Bronchial smooth muscle cell (primary cell): ENCODE results near the gene RAF1. TPM values are rescaled to one million over a fixed set of nuclear protein-coding genes. Genes with fewer than 3 reads are reported as not detected.

Experiments
- total RNA-seq: library from RNA; depleted of rRNA; stranded (reverse); fragments of >200 nt; gene quantifications from 2 replicates; pipeline ENCODE4 v1.2.1, GENCODE V29; 2014

Gene RAF1
- total RNA-seq, result 85.2 and 92.4 TPM in 2 replicates

DNA sequence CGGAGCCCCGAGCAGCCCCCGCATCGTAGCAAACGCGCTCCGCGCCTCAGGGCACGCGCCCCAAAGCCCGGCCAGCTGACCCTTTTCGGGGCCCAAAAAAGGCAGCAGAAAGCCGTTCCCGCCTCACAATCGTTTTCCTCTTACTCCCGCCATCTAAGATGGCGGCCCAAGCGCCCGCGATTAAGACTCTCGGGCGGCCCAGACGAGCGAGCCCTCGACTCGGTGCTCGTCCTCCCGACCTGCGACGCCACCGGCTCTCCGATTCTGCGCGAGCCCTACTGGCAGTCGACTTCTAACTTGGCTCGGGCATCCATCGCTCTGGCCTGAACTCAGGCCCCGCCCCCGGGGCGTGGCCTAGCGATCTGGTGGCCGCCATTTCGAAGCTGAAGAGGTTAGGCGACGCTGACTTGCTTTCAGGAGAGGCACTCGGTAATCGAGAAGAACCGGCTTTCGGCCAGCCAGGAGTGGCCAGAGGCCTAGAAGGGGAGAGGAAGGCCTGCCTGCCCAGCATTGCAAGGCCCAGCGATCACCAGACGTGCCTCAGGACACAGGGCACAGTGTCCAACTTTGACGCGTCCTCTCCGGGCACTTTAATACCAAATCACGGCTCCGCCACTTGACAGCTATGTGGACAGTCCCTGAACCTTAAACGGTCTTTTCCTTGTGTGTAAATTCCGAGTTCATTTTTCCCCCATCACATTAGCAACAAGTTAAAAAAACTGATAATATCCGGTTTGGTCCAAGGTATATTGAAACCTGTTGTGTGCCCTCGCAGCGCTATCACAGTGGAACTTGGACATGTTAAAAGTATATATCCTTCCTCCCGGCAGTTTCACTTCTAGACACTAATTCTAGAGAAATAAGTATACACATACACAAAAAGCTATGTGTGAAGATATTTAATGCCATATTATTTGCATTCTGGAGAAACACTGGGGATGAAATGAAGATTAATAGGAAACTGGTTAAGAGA is at the start of gene RAF1:
Gene RAF1, minus strand, starts transcription at position 182 of the 973 bp plus-strand sequence. CDS start 45,396 bp downstream, outside the sequence.

DNA sequence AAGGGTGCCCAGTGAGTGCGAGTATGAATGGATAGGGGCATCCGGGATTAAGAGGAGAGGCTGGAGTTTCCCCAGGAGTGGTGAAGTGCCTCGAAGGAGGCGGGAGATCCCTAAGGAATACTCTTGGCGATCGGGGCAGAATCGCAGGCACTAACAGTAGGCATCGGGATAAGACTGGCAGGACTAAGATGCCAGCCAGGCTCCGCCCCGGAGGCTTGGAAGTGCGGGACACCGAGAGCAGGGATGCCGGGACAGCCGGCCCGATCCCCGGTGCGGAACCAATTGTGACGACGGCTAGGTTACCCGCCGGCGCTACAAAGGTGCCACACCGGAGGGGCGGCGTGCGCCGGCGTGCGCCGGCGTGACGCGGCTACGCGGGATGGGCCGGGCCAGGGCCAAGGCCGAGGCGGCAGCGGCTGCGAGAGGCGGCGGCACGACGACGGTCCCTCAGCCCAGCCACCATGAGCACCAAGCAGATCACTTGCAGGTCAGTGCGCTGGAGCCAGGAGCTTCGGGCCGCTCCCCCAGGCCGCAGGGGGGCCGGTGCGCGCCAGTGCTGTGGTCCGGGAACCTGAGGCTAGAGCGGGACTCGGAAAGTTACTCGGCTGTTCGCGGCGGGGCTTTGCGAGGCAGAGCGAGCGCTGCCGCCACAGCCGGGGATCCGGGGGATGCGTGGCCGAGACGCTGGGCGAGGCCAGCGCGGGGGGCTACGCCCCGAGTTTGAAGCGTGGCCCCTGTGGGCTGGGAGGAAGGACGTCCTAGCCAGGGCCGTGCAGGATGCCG is 107.0 kb downstream of the RAF1 start, which contains the start of gene MKRN2:
Gene MKRN2, plus strand, starts transcription at position 398 of the 783 bp plus-strand sequence. Its CDS starts 64 bp downstream, at position 462.

DNA sequence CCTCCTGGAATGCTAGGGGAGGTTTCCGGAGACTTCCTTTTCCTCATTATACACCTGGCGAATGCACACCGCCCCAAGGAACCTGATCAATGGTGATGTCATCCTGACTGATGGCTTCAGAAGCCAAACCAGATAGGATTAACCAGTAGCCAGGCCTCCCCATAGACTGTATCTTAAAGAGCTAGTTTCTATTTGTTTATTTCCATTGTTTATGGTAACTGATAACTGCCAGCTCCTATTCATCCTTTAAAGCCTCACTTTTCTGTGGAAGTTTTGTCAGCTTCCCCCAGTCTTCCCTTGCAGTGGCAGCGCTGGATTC is 118.5 kb downstream of the RAF1 start, which contains the start of gene MKRN2OS:
Gene MKRN2OS, minus strand, starts transcription at position 27 of the 319 bp plus-strand sequence. CDS start 35 bp downstream, outside the sequence.

Other genes with a start within 250 kb of the RAF1 start
- 11.2 and 20.4 TPM in 2 replicates for gene TSEN2, start 179.6 kb downstream of the RAF1 start, total RNA-seq
- gene MKRN2OS, start 118.6 kb downstream of the RAF1 start, total RNA-seq, result not detected in 2 replicates
- 29.8 and 31.0 TPM in 2 replicates for gene MKRN2, start 107.0 kb downstream of the RAF1 start, total RNA-seq
- gene TMEM40, start 95.1 kb upstream of the RAF1 start, total RNA-seq, result not detected in 2 replicates
- 5.0 and 11.5 TPM in 2 replicates for gene CAND2, start 132.6 kb upstream of the RAF1 start, total RNA-seq
- gene RPL32, start 177.4 kb upstream of the RAF1 start, total RNA-seq, result 1,225 and 2,282 TPM in 2 replicates